ENCODE data around the gene NADSYN1. TPM values are rescaled to one million over a fixed set of nuclear protein-coding genes. Genes with fewer than 3 reads are reported as not detected.
"Not testable (repeated sequence)": the region's sequence is repeated elsewhere in the genome, so short reads cannot be mapped to it uniquely, and the experiment has no call there.

NADSYN1 gene
- polyA plus RNA-seq, 2 donors, result 67.9 to 98.4 TPM

- no peaks in the 10 kb centered on the region for H3K36me3 ChIP-seq (ENCODE audit: control insufficient read depth in 2 of 2, insufficient read depth in 2 of 2, low read length in 1 of 2)
- H3K4me3 ChIP-seq (ENCODE audit: low read depth in 1 of 2, low read length in 2 of 2), result no peak overlapping the region
- H3K27me3 ChIP-seq (ENCODE audit: control insufficient read depth in 1 of 2, insufficient read depth in 2 of 2, low read length in 2 of 2), result no peaks in the 10 kb centered on the region
- 82 to 83% methylated on average over 12 of the region's 12 CpGs for WGBS, 2 donors
- H3K9me3 ChIP-seq (ENCODE audit: control insufficient read depth in 2 of 2, insufficient read depth in 1 of 2, low read depth in 1 of 2, low read length in 1 of 2), result no peaks in the 10 kb centered on the region
- H3K4me1 ChIP-seq (ENCODE audit: control insufficient read depth in 2 of 2, insufficient read depth in 2 of 2, low read length in 1 of 2), result no peaks in the 10 kb centered on the region
- no peak overlapping the region for H3K27ac ChIP-seq (ENCODE audit: low read depth in 2 of 2, low read length in 1 of 2)
Measured at GRCh38 chr11:71421392-71421950, 31.5 kb upstream of the NADSYN1 start.

- not testable (repeated sequence) for H3K4me3 ChIP-seq (ENCODE audit: low read depth in 1 of 2, low read length in 2 of 2); H3K9me3 ChIP-seq (ENCODE audit: control insufficient read depth in 2 of 2, insufficient read depth in 1 of 2, low read depth in 1 of 2, low read length in 1 of 2); H3K27me3 ChIP-seq (ENCODE audit: control insufficient read depth in 1 of 2, insufficient read depth in 2 of 2, low read length in 2 of 2); H3K4me1 ChIP-seq (ENCODE audit: control insufficient read depth in 2 of 2, insufficient read depth in 2 of 2, low read length in 1 of 2); H3K27ac ChIP-seq (ENCODE audit: low read depth in 2 of 2, low read length in 1 of 2); H3K36me3 ChIP-seq (ENCODE audit: control insufficient read depth in 2 of 2, insufficient read depth in 2 of 2, low read length in 1 of 2)
- WGBS, 2 donors, result 85 to 96% methylated on average over 3 of the region's 3 CpGs
Measured at GRCh38 chr11:71422318-71422717, 30.7 kb upstream of the NADSYN1 start.

GRCh38 chr11:71423181-71423790, 29.7 kb upstream of the NADSYN1 start:
- Histone ChIP-seq H3K9me3 (ENCODE audit: control insufficient read depth in 2 of 2, insufficient read depth in 1 of 2, low read depth in 1 of 2, low read length in 1 of 2) (no peaks in the 10 kb centered on the region), H3K36me3 (ENCODE audit: control insufficient read depth in 2 of 2, insufficient read depth in 2 of 2, low read length in 1 of 2) (no peaks in the 10 kb centered on the region), H3K4me3 (ENCODE audit: low read depth in 1 of 2, low read length in 2 of 2) (no peak overlapping the region), H3K27ac (ENCODE audit: low read depth in 2 of 2, low read length in 1 of 2) (no peak overlapping the region), H3K4me1 (ENCODE audit: control insufficient read depth in 2 of 2, insufficient read depth in 2 of 2, low read length in 1 of 2) (no peaks in the 10 kb centered on the region), H3K27me3 (ENCODE audit: control insufficient read depth in 1 of 2, insufficient read depth in 2 of 2, low read length in 2 of 2) (no peaks in the 10 kb centered on the region)
- 57 to 70% methylated on average over 7 of the region's 7 CpGs for WGBS, 2 donors

GRCh38 chr11:71425409-71425808, 27.6 kb upstream of the NADSYN1 start:
- 56 to 82% methylated on average over 2 of the region's 2 CpGs for WGBS, 2 donors
- Histone ChIP-seq H3K4me3 (ENCODE audit: low read depth in 1 of 2, low read length in 2 of 2) (no peak overlapping the region), H3K27ac (ENCODE audit: low read depth in 2 of 2, low read length in 1 of 2) (no peak overlapping the region), H3K4me1 (ENCODE audit: control insufficient read depth in 2 of 2, insufficient read depth in 2 of 2, low read length in 1 of 2) (no peaks in the 10 kb centered on the region), H3K9me3 (ENCODE audit: control insufficient read depth in 2 of 2, insufficient read depth in 1 of 2, low read depth in 1 of 2, low read length in 1 of 2) (no peaks in the 10 kb centered on the region), H3K36me3 (ENCODE audit: control insufficient read depth in 2 of 2, insufficient read depth in 2 of 2, low read length in 1 of 2) (no peaks in the 10 kb centered on the region), H3K27me3 (ENCODE audit: control insufficient read depth in 1 of 2, insufficient read depth in 2 of 2, low read length in 2 of 2) (no peaks in the 10 kb centered on the region)

- H3K9me3 ChIP-seq (ENCODE audit: control insufficient read depth in 2 of 2, insufficient read depth in 1 of 2, low read depth in 1 of 2, low read length in 1 of 2), result no peaks in the 10 kb centered on the region
- WGBS, 2 donors, result 38 to 61% methylated on average over 4 of the region's 4 CpGs
Measured at GRCh38 chr11:71425860-71426259, 27.1 kb upstream of the NADSYN1 start.

GRCh38 chr11:71426413-71426812, 26.6 kb upstream of the NADSYN1 start:
- Histone ChIP-seq H3K27ac (ENCODE audit: low read depth in 2 of 2, low read length in 1 of 2) (no peak overlapping the region), H3K36me3 (ENCODE audit: control insufficient read depth in 2 of 2, insufficient read depth in 2 of 2, low read length in 1 of 2) (no peaks in the 10 kb centered on the region), H3K9me3 (ENCODE audit: control insufficient read depth in 2 of 2, insufficient read depth in 1 of 2, low read depth in 1 of 2, low read length in 1 of 2) (no peaks in the 10 kb centered on the region), H3K27me3 (ENCODE audit: control insufficient read depth in 1 of 2, insufficient read depth in 2 of 2, low read length in 2 of 2) (no peaks in the 10 kb centered on the region), H3K4me3 (ENCODE audit: low read depth in 1 of 2, low read length in 2 of 2) (no peak overlapping the region), H3K4me1 (ENCODE audit: control insufficient read depth in 2 of 2, insufficient read depth in 2 of 2, low read length in 1 of 2) (no peaks in the 10 kb centered on the region)
- 60 to 68% methylated on average over 3 of the region's 3 CpGs for WGBS, 2 donors

More at GRCh38 chr11:71425860-71426259, 27.1 kb upstream of the NADSYN1 start:
- Histone ChIP-seq H3K4me3 (ENCODE audit: low read depth in 1 of 2, low read length in 2 of 2) (no peak overlapping the region), H3K27ac (ENCODE audit: low read depth in 2 of 2, low read length in 1 of 2) (no peak overlapping the region), H3K4me1 (ENCODE audit: control insufficient read depth in 2 of 2, insufficient read depth in 2 of 2, low read length in 1 of 2) (no peaks in the 10 kb centered on the region), H3K36me3 (ENCODE audit: control insufficient read depth in 2 of 2, insufficient read depth in 2 of 2, low read length in 1 of 2) (no peaks in the 10 kb centered on the region), H3K27me3 (ENCODE audit: control insufficient read depth in 1 of 2, insufficient read depth in 2 of 2, low read length in 2 of 2) (no peaks in the 10 kb centered on the region)

GRCh38 chr11:71428861-71429435, 24.1 kb upstream of the NADSYN1 start:
- Histone ChIP-seq H3K4me1 (ENCODE audit: control insufficient read depth in 2 of 2, insufficient read depth in 2 of 2, low read length in 1 of 2) (peaks cover 0 to 7% of the 10 kb centered on the region in 2 donors), H3K36me3 (ENCODE audit: control insufficient read depth in 2 of 2, insufficient read depth in 2 of 2, low read length in 1 of 2) (no peaks in the 10 kb centered on the region), H3K4me3 (ENCODE audit: low read depth in 1 of 2, low read length in 2 of 2) (no peak overlapping the region), H3K27ac (ENCODE audit: low read depth in 2 of 2, low read length in 1 of 2) (no peak overlapping the region), H3K27me3 (ENCODE audit: control insufficient read depth in 1 of 2, insufficient read depth in 2 of 2, low read length in 2 of 2) (no peaks in the 10 kb centered on the region), H3K9me3 (ENCODE audit: control insufficient read depth in 2 of 2, insufficient read depth in 1 of 2, low read depth in 1 of 2, low read length in 1 of 2) (no peaks in the 10 kb centered on the region)
- 51 to 58% methylated on average over 7 of the region's 7 CpGs for WGBS, 2 donors

GRCh38 chr11:71429701-71430100, 23.3 kb upstream of the NADSYN1 start:
- no peaks in the 10 kb centered on the region for H3K9me3 ChIP-seq (ENCODE audit: control insufficient read depth in 2 of 2, insufficient read depth in 1 of 2, low read depth in 1 of 2, low read length in 1 of 2)
- H3K27me3 ChIP-seq (ENCODE audit: control insufficient read depth in 1 of 2, insufficient read depth in 2 of 2, low read length in 2 of 2), result no peaks in the 10 kb centered on the region
- H3K27ac ChIP-seq (ENCODE audit: low read depth in 2 of 2, low read length in 1 of 2), result no peak overlapping the region
- 90 to 92% methylated on average over 6 of the region's 6 CpGs for WGBS, 2 donors
- peaks cover 0 to 11% of the 10 kb centered on the region in 2 donors for H3K4me1 ChIP-seq (ENCODE audit: control insufficient read depth in 2 of 2, insufficient read depth in 2 of 2, low read length in 1 of 2)
- peaks cover 0 to 1% of the 10 kb centered on the region in 2 donors for H3K36me3 ChIP-seq (ENCODE audit: control insufficient read depth in 2 of 2, insufficient read depth in 2 of 2, low read length in 1 of 2)
- no peak overlapping the region for H3K4me3 ChIP-seq (ENCODE audit: low read depth in 1 of 2, low read length in 2 of 2)

- WGBS, 2 donors, result 95 to 97% methylated on average over 9 of the region's 9 CpGs
- no peak overlapping the region for H3K27ac ChIP-seq (ENCODE audit: low read depth in 2 of 2, low read length in 1 of 2)
- H3K4me3 ChIP-seq (ENCODE audit: low read depth in 1 of 2, low read length in 2 of 2), result no peak overlapping the region
- H3K36me3 ChIP-seq (ENCODE audit: control insufficient read depth in 2 of 2, insufficient read depth in 2 of 2, low read length in 1 of 2), result peaks cover 0 to 4% of the 10 kb centered on the region in 2 donors
- H3K4me1 ChIP-seq (ENCODE audit: control insufficient read depth in 2 of 2, insufficient read depth in 2 of 2, low read length in 1 of 2), result peaks cover 0 to 13% of the 10 kb centered on the region in 2 donors
- H3K9me3 ChIP-seq (ENCODE audit: control insufficient read depth in 2 of 2, insufficient read depth in 1 of 2, low read depth in 1 of 2, low read length in 1 of 2), result no peaks in the 10 kb centered on the region
- H3K27me3 ChIP-seq (ENCODE audit: control insufficient read depth in 1 of 2, insufficient read depth in 2 of 2, low read length in 2 of 2), result no peaks in the 10 kb centered on the region
Measured at GRCh38 chr11:71430166-71430565, 22.8 kb upstream of the NADSYN1 start.

- Histone ChIP-seq H3K27me3 (ENCODE audit: control insufficient read depth in 1 of 2, insufficient read depth in 2 of 2, low read length in 2 of 2) (no peaks in the 10 kb centered on the region), H3K27ac (ENCODE audit: low read depth in 2 of 2, low read length in 1 of 2) (no peak overlapping the region), H3K4me3 (ENCODE audit: low read depth in 1 of 2, low read length in 2 of 2) (no peak overlapping the region), H3K9me3 (ENCODE audit: control insufficient read depth in 2 of 2, insufficient read depth in 1 of 2, low read depth in 1 of 2, low read length in 1 of 2) (no peaks in the 10 kb centered on the region), H3K36me3 (ENCODE audit: control insufficient read depth in 2 of 2, insufficient read depth in 2 of 2, low read length in 1 of 2) (peaks cover 0 to 11% of the 10 kb centered on the region in 2 donors), H3K4me1 (ENCODE audit: control insufficient read depth in 2 of 2, insufficient read depth in 2 of 2, low read length in 1 of 2) (peaks cover 0 to 13% of the 10 kb centered on the region in 2 donors)
- 49 to 59% methylated on average over 7 of the region's 7 CpGs for WGBS, 2 donors
Measured at GRCh38 chr11:71431271-71431670, 21.7 kb upstream of the NADSYN1 start.
